D341Med (cell line): ENCODE results near the gene CA11.
"Not testable (repeated sequence)": the region's sequence is repeated elsewhere in the genome, so short reads cannot be mapped to it uniquely, and the experiment has no call there.

Experiments
- DNase-seq: peaks from one replicate; pipeline ENCODE4 v3.0.0; 2012; ENCODE audit warnings: low spot score

CA11 gene

GRCh38 chr19:48669903-48670668 lies 24.1 kb upstream of the CA11 start:
- no peak for DNase-seq

- DNase-seq = no peak
Observed at GRCh38 chr19:48668761-48669160, 22.8 kb upstream of the CA11 start.

- DNase-seq = no peak
Observed at GRCh38 chr19:48668332-48668731, 22.3 kb upstream of the CA11 start.

DNA sequence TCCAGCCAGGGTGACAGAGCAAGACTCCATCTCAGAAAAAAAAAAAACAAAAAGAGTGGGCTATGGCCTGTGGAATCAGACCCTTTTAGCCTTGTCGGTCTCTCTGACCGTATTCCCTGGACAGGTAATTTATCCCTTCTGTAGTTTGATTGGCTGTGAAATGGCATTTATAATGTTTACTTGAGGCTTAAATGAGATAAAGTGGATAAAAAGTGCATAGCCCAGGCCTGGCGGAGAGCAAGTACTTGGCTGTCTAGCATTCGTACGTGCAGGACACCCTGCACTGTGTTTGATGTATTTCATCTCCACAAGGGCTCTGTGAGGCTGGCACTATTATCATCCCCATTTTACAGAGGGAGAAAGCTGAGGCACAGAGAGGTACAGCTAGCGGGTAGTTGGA lies 19.8 kb upstream of the CA11 start:
- no peak for DNase-seq

DNA sequence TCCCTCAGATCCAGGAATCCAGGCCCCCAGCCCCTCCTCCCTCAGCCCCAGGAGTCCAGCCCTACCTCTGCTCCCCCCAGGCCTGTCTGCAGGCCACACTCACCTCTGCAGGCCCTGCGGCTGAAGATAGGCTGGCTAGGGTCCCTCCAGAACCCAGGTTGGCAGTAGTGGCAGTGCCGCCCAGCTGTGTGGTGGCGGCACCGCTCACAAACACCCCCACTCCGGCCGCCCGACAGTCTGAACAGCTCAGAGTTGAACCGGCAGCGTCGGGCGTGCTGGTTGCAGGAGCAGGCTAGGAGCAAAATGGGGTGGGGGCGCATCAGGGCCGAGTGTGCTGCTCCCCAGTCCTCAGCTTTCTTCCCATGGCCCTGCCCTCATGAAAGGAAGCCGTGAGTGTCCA lies 18.5 kb upstream of the CA11 start:
- peak; percentile 22 for DNase-seq

DNA sequence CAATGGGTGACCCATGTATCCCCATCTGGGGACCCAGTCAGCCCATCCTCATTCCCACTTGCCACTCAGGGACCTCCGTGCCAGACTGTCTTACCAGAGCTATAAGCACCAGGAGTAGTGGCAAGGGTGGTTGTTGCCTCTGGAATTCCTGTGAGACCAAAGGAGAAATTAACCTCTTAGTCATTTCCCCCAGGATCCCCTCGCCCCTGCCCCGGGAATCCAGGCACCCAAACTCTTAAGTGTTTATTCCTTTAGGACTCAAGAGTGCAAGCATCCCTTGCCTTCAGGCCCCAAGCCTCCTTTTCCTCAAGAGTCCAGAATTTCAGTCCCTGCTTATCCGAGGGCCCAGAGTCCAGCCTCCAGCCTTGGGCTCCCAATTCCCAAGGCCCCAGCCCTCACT lies 17.7 kb upstream of the CA11 start:
- no peak for DNase-seq

- DNase-seq = peak; percentile 37
Observed at GRCh38 chr19:48661711-48662090, 15.7 kb upstream of the CA11 start.

- DNase-seq = peak; percentile 83
Observed at GRCh38 chr19:48660852-48661710, 15.1 kb upstream of the CA11 start.

GRCh38 chr19:48659768-48660167 lies 13.8 kb upstream of the CA11 start:
- peak; percentile 14 for DNase-seq

- DNase-seq = no peak
Observed at GRCh38 chr19:48658483-48658882, 12.5 kb upstream of the CA11 start.

DNA sequence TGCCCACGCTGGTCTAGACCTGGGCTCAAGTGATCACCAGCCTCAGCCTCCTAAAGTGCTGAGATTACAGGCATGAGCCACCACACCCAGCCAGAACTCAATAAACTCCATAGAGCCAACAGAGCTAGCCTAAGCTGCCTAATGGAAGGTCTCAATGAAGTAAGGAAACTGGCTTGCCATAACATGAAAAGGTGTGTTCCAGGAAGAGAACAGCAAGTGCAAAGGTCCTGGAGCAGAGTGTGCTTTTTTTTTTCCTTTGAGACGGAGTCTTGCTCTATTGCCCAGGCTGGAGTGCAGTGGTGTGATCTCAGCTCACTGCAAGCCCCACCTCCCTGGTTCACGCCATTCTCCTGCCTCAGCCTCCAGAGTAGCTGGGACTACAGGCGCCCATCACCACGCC lies 11.8 kb upstream of the CA11 start:
- not testable (repeated sequence) for DNase-seq

DNA sequence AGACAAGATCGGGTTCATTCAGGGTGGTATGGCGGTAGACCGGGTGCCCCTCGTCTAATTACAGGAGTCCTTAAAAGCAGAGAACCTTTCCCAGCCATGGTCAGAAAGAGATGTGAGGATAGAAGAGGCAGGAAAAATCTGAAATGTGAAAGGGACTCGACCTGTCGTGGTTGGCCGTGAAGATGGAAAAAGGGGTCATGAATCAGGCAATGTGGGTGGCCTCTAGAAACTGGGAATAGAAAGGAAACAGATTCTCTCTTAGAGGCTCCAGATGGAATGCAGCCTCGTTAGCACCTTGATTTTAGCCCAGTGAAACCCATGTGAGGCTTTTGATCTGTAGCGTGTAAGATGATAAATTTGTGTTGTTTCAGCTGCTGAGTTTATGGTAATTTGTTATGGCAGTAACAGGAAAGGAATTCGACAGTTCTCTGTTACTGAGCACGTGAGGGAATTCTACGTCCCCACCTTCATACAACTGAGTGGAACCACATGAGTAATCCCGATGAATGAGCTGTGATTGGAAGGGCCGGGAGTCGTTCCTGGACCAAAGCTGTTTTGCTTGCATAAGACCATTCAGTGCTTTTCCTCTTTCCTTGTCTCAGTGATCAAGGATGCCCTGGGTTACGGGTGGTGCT lies 11.0 kb upstream of the CA11 start:
- no peak for DNase-seq

DNA sequence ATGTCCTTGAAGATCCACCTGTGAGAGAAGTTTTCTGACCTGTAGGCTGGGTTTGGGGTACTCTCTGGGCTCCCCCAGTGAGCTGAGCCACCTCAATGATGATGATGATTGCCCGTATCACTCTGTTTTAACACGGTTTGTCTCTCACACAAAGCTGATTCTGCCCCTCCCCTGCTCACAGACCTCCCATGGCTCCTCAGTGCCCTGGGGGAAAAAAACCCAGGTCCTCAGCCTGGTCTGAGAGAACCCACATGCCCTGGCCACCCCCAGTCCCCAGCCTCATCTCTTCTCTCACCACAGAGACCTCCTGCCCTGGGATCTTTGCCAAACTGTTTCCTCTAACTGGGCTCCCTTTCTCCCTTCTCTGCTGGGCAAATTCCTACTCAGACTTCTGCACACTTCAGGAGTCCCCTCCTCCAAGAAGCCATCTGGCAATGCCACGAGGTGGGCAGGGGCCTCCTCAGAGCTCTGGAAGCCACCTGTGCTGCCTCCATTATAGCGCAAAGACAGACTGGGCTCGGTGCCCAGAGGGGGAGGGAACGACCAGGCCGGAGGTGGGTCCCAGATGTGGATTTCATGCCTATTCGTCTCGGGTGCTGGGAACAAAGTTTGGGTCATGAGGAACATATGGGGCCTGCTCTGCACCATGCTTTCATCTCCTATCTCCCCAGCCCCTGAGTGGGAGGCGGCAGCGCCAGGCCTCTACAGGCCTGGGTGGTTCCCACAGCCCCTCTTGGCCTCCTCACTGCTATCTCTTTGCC lies 8.5 kb upstream of the CA11 start:
- peak; percentile 84 for DNase-seq

GRCh38 chr19:48651683-48652048 lies 5.7 kb upstream of the CA11 start:
- DNase-seq = no peak

- no peak for DNase-seq
Observed at GRCh38 chr19:48650974-48651682, 5.1 kb upstream of the CA11 start.

- no peak for DNase-seq
Observed at GRCh38 chr19:48648134-48648533, 2.1 kb upstream of the CA11 start.

DNA sequence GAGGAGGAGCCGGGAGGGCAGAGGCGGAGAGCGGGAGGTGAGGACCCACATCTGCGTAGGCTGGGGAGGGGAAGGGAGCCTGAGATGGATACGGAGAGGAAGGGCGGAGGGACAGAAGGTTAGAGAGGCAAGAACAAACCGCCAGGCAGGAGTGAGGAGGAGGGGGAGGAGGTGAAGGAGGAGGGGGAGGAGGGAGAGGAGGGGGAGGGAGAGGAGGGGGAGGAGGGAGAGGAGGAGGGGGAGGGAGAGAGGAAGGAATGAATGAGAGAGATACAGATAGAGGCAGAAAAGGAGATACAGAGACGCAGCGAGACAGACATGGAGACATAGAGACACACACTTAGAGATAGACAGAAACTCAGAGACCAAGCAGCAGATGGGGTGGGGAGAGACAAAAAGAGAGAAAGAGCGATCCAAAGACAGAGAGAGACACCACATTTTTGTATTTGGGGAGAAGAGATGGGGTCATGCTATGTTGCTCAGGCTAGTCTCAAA lies 782 bp upstream of the CA11 start:
- DNase-seq = no peak

GRCh38 chr19:48645620-48646000 lies 377 bp downstream of the CA11 start:
- no peak for DNase-seq

DNA sequence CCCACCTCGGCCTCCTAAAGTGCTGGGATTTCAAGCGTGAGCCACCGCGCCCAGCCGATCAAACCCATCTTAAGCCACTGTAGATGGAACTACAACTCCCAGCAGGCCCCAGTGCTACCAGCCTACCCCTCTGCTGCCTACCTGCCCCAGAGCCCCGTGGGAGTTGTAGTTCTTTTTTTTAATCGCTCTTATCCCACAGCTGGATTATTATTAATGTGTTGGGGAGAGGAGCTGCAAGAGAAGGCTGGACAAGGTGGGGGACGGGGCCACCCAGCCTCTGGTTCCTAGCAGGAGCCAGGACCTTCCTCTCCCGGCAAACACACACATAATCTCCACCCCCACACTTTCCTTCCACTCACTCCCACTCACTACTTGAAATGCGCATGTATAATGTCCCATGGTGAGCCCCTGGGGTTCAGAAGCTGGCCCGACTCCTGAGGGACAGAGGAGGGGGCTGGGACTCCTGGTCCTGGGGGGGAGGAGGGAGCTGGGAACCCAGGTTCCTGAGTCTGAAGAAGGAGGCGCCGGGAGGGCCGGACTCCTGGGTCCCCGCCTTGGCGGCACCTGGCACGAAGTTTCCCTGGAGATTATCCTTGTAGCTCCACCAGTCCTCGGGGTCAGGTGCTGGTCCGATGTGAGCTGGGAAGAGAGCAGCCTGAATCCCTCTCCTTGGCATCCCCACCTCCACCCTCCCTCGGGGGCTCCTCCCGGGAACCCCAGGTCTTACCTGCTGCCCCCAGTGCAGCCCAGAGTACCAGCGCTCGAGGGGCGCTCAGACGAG lies 958 bp downstream of the CA11 start:
- DNase-seq = peak; percentile 74

- DNase-seq = peak; percentile 22
Observed at GRCh38 chr19:48644355-48644754, 1.6 kb downstream of the CA11 start.

GRCh38 chr19:48642862-48643261 lies 3.1 kb downstream of the CA11 start:
- no peak for DNase-seq
